HG03442 (cell line): ENCODE data around the gene TXLNG.

Experiments
- ATAC-seq: cut with Tn5 transposase; IDR thresholded peaks from one replicate; pipeline ENCODE4 v1.9.1; 2021; ENCODE audit warnings: mild to moderate bottlenecking, moderate library complexity; ENCODE audit not compliant: unreplicated experiment

TXLNG gene

GRCh38 chrX:16838202-16839066, 52.2 kb downstream of the TXLNG start:
- ATAC-seq = no peak

- ATAC-seq = no peak
These were observed 53.1 kb downstream of the TXLNG start for GRCh38 chrX:16839219-16839851.

- ATAC-seq = no peak
These were observed 53.7 kb downstream of the TXLNG start for GRCh38 chrX:16839852-16840460.

GRCh38 chrX:16842684-16843083, 56.4 kb downstream of the TXLNG start:
- ATAC-seq = no peak

GRCh38 chrX:16843208-16843909, 57.1 kb downstream of the TXLNG start:
- no peak for ATAC-seq

- no peak for ATAC-seq
These were observed 59.4 kb downstream of the TXLNG start for GRCh38 chrX:16845686-16846085.

- ATAC-seq = no peak
These were observed 62.3 kb downstream of the TXLNG start for GRCh38 chrX:16848541-16848940.

GRCh38 chrX:16851421-16851820, 65.2 kb downstream of the TXLNG start:
- ATAC-seq = no peak

GRCh38 chrX:16851827-16852226, 65.6 kb downstream of the TXLNG start:
- no peak for ATAC-seq

GRCh38 chrX:16852617-16853179, 66.4 kb downstream of the TXLNG start:
- ATAC-seq = no peak

- ATAC-seq = no peak
These were observed 67.3 kb downstream of the TXLNG start for GRCh38 chrX:16853537-16853936.

GRCh38 chrX:16855363-16856075, 69.3 kb downstream of the TXLNG start:
- ATAC-seq = peak; percentile 45

GRCh38 chrX:16856076-16856404, 69.8 kb downstream of the TXLNG start:
- ATAC-seq = peak; percentile 36

- ATAC-seq = no peak
These were observed 70.5 kb downstream of the TXLNG start for GRCh38 chrX:16856744-16857143.

- no peak for ATAC-seq
These were observed 76.6 kb downstream of the TXLNG start for GRCh38 chrX:16862829-16863228.

- ATAC-seq = no peak
These were observed 81.7 kb downstream of the TXLNG start for GRCh38 chrX:16867947-16868346.

GRCh38 chrX:16868920-16869319, 82.7 kb downstream of the TXLNG start:
- ATAC-seq = no peak

GRCh38 chrX:16869393-16870094, 83.3 kb downstream of the TXLNG start:
- peak; percentile 46 for ATAC-seq

GRCh38 chrX:16870095-16870861, 84.0 kb downstream of the TXLNG start, which contains the start of gene RBBP7:
TSS of gene RBBP7 (minus strand) at chrX:16870362. CDS start at chrX:16870053, 309 bp downstream.
- ATAC-seq = peak; percentile 78
